KMS-11 (cell line): ENCODE measurements around the gene TSPAN13.

Experiments used
- H2AFZ ChIP-seq: fragments of 200-600 bp; sonication (generic); 2 replicates; pipeline ENCODE4 v1.6.1; 2016; ENCODE audit warnings: antibody characterized with exemption, mixed run types, low read depth
- H3K27ac ChIP-seq: fragments of 200-600 bp; sonication (generic); 2 replicates; pipeline ENCODE4 v1.6.1; 2016; ENCODE audit warnings: mild to moderate bottlenecking, mixed run types
- H3K27me3 ChIP-seq: fragments of 200-600 bp; sonication (generic); 2 replicates; pipeline ENCODE4 v1.6.1; 2017; ENCODE audit warnings: mild to moderate bottlenecking, low read depth, mixed run types, moderate library complexity; ENCODE audit not compliant: insufficient read depth
- H3K36me3 ChIP-seq: fragments of 200-600 bp; sonication (generic); 2 replicates; pipeline ENCODE4 v1.6.1; 2017; ENCODE audit warnings: mild to moderate bottlenecking, mixed run types; ENCODE audit not compliant: insufficient read depth
- H3K4me1 ChIP-seq: fragments of 200-600 bp; sonication (generic); 2 replicates; pipeline ENCODE4 v1.6.1; 2016; ENCODE audit warnings: mild to moderate bottlenecking, low read depth, mixed run types; ENCODE audit not compliant: poor library complexity, severe bottlenecking
- H3K4me2 ChIP-seq: fragments of 200-600 bp; sonication (generic); 2 replicates; pipeline ENCODE4 v1.7.0; 2016; ENCODE audit warnings: mild to moderate bottlenecking, mixed run types
- H3K4me3 ChIP-seq: fragments of 200-600 bp; sonication (generic); IDR thresholded peaks from 2 replicates; pipeline ENCODE4 v1.6.1; 2017; ENCODE audit warnings: low read depth, low read length, mixed read lengths; ENCODE audit not compliant: insufficient read depth
- H3K79me2 ChIP-seq: fragments of 200-600 bp; sonication (generic); 2 replicates; pipeline ENCODE4 v1.6.1; 2016; ENCODE audit warnings: low read depth, mixed run types; ENCODE audit not compliant: insufficient read depth
- H3K9ac ChIP-seq: fragments of 200-600 bp; sonication (generic); 2 replicates; pipeline ENCODE4 v1.6.1; 2016; ENCODE audit warnings: mild to moderate bottlenecking, mixed run types
- H4K20me1 ChIP-seq: fragments of 200-600 bp; sonication (generic); 2 replicates; pipeline ENCODE4 v1.6.1; 2016; ENCODE audit warnings: mild to moderate bottlenecking, mixed run types; ENCODE audit not compliant: insufficient read depth
- CTCF ChIP-seq: fragments of 200-600 bp; sonication (generic); conservative IDR thresholded peaks from 2 replicates; pipeline ENCODE4 v1.6.1; 2017; ENCODE audit warnings: low read depth, mild to moderate bottlenecking, antibody characterized with exemption, low read length, moderate library complexity, mixed read lengths

TSPAN13 gene

GRCh38 chr7:16774986-16775385 is 21.4 kb downstream of the TSPAN13 start:
- Histone ChIP-seq H3K4me1 (no peaks in the 10 kb centered on the region), H3K27ac (no peak overlapping the region)
- TF ChIP-seq CTCF, result no peak

DNA sequence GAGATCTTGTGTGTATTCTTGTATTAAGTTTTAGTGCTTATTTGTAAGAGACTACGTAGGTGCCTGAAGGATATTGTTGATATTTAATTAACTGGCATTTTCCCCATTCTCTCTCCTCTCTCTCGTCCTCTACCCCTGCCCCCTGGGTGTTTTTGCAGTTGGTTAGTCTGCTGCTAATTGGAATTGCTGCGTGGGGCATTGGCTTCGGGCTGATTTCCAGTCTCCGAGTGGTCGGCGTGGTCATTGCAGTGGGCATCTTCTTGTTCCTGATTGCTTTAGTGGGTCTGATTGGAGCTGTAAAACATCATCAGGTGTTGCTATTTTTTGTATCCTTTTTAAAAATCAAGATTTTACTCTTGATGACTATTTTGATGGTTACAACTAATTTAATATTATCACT is 22.5 kb downstream of the TSPAN13 start:
- H3K79me2 ChIP-seq, result no peaks in the 10 kb centered on the region
- no peak for TF ChIP-seq CTCF
- no peak overlapping the region for H3K4me3 ChIP-seq
- no peak overlapping the region for H2AFZ ChIP-seq
- no peak overlapping the region for H3K27ac ChIP-seq
- no peaks in the 10 kb centered on the region for H3K27me3 ChIP-seq
- no peak overlapping the region for H3K9ac ChIP-seq
- H3K36me3 ChIP-seq, result no peaks in the 10 kb centered on the region
- H3K4me1 ChIP-seq, result no peaks in the 10 kb centered on the region
- H3K4me2 ChIP-seq, result no peak overlapping the region
- H4K20me1 ChIP-seq, result no peaks in the 10 kb centered on the region

More at GRCh38 chr7:16774986-16775385, 21.4 kb downstream of the TSPAN13 start:
- H3K27me3 ChIP-seq, result no peaks in the 10 kb centered on the region
- H3K9ac ChIP-seq, result no peak overlapping the region
- H3K4me2 ChIP-seq, result no peak overlapping the region
- no peak overlapping the region for H2AFZ ChIP-seq
- no peak overlapping the region for H3K4me3 ChIP-seq
- no peaks in the 10 kb centered on the region for H3K36me3 ChIP-seq
- H4K20me1 ChIP-seq, result no peaks in the 10 kb centered on the region
- H3K79me2 ChIP-seq, result no peaks in the 10 kb centered on the region

DNA sequence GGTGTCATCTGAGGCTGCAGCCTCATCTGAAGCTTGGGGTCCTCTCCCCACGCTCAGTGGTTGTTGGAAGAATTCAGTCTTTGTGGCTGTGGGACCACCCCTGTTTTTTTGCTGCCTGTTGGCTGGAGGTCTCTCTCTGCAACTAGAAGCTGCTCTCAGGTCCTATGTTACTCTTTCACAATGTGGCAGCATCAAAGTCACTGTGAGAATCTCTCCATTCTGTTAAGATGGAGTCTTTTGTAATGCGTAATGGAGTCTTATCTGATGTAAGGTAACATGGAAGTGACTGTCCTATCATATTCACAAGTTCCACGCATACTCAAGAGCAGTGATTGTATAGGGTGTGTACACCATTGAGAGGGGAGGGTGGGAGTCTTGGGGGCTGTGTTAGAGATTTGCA is 24.9 kb downstream of the TSPAN13 start:
- Histone ChIP-seq H4K20me1 (no peaks in the 10 kb centered on the region), H3K4me2 (no peak overlapping the region)

GRCh38 chr7:16779051-16779450 is 25.5 kb downstream of the TSPAN13 start:
- no peak for TF ChIP-seq CTCF
- no peaks in the 10 kb centered on the region for H4K20me1 ChIP-seq
- no peaks in the 10 kb centered on the region for H3K79me2 ChIP-seq
- no peak overlapping the region for H3K4me3 ChIP-seq
- no peaks in the 10 kb centered on the region for H3K4me1 ChIP-seq
- no peaks in the 10 kb centered on the region for H3K27me3 ChIP-seq
- no peak overlapping the region for H2AFZ ChIP-seq
- H3K36me3 ChIP-seq, result no peaks in the 10 kb centered on the region
- no peak overlapping the region for H3K27ac ChIP-seq
- no peak overlapping the region for H3K9ac ChIP-seq
- H3K4me2 ChIP-seq, result no peak overlapping the region

More for the DNA sequence above, 24.9 kb downstream of the TSPAN13 start:
- no peaks in the 10 kb centered on the region for H3K4me1 ChIP-seq
- H3K27ac ChIP-seq, result no peak overlapping the region
- H3K9ac ChIP-seq, result no peak overlapping the region
- no peak for TF ChIP-seq CTCF
- no peak overlapping the region for H2AFZ ChIP-seq
- no peaks in the 10 kb centered on the region for H3K36me3 ChIP-seq
- H3K4me3 ChIP-seq, result no peak overlapping the region
- H3K27me3 ChIP-seq, result no peaks in the 10 kb centered on the region
- H3K79me2 ChIP-seq, result no peaks in the 10 kb centered on the region

GRCh38 chr7:16780596-16780995 is 27.0 kb downstream of the TSPAN13 start:
- H3K27me3 ChIP-seq, result no peaks in the 10 kb centered on the region
- no peaks in the 10 kb centered on the region for H4K20me1 ChIP-seq
- no peak overlapping the region for H3K4me3 ChIP-seq
- no peak overlapping the region for H3K27ac ChIP-seq
- TF ChIP-seq CTCF, result no peak
- no peaks in the 10 kb centered on the region for H3K4me1 ChIP-seq
- no peak overlapping the region for H3K9ac ChIP-seq
- no peak overlapping the region for H2AFZ ChIP-seq
- H3K4me2 ChIP-seq, result no peak overlapping the region
- no peaks in the 10 kb centered on the region for H3K79me2 ChIP-seq
- H3K36me3 ChIP-seq, result no peaks in the 10 kb centered on the region
